Hepatocyte (in vitro differentiated cells): ENCODE results near the gene CPTP. TPM values are rescaled to one million over a fixed set of nuclear protein-coding genes. Genes with fewer than 3 reads are reported as not detected.
A peak's percentile ranks its signal among the peaks of the same experiment; 100 is the strongest.

Experiments used
- DNase-seq: peaks from one replicate; pipeline ENCODE4 v3.0.0-alpha.2; 2016; ENCODE audit warnings: low spot score
- H2AFZ ChIP-seq: fragments of 200-600 bp; sonication (generic); 2 replicates; pipeline ENCODE4 v1.6.0; 2016; ENCODE audit warnings: antibody characterized with exemption, mild to moderate bottlenecking
- H3K27ac ChIP-seq: fragments of 200-600 bp; sonication (generic); 2 replicates; pipeline ENCODE4 v1.5.1; 2016; ENCODE audit warnings: mild to moderate bottlenecking
- H3K27me3 ChIP-seq: fragments of 200-600 bp; sonication (generic); 2 replicates; pipeline ENCODE4 v1.6.1; 2016
- H3K36me3 ChIP-seq: fragments of 200-600 bp; sonication (generic); replicated peaks from 2 replicates; pipeline ENCODE4 v1.5.1; 2016; ENCODE audit warnings: low read depth; ENCODE audit not compliant: insufficient read depth
- H3K4me1 ChIP-seq: fragments of 200-600 bp; sonication (generic); 2 replicates; pipeline ENCODE4 v1.5.1; 2016; ENCODE audit warnings: mild to moderate bottlenecking, moderate library complexity; ENCODE audit not compliant: insufficient read depth
- H3K4me2 ChIP-seq: fragments of 200-600 bp; sonication (generic); 2 replicates; pipeline ENCODE4 v1.6.0; 2016
- H3K4me3 ChIP-seq: fragments of 200-600 bp; sonication (generic); 2 replicates; pipeline ENCODE4 v1.5.1; 2016; ENCODE audit warnings: mild to moderate bottlenecking
- H3K79me2 ChIP-seq: fragments of 200-600 bp; sonication (generic); 2 replicates; pipeline ENCODE4 v1.6.0; 2017; ENCODE audit warnings: mild to moderate bottlenecking
- H3K9me2 ChIP-seq: fragments of 200-600 bp; sonication (generic); replicated peaks from 2 replicates; pipeline ENCODE4 v1.6.0; 2017; ENCODE audit warnings: mild to moderate bottlenecking; ENCODE audit not compliant: insufficient read depth
- H3K9me3 ChIP-seq: fragments of 200-600 bp; sonication (generic); 2 replicates; pipeline ENCODE4 v1.5.1; 2016; ENCODE audit warnings: low read depth, mild to moderate bottlenecking
- H4K20me1 ChIP-seq: fragments of 200-600 bp; sonication (generic); 2 replicates; pipeline ENCODE4 v1.6.0; 2016; ENCODE audit warnings: mild to moderate bottlenecking; ENCODE audit not compliant: insufficient read depth, poor library complexity, severe bottlenecking
- EZH2 ChIP-seq: fragments of 200-600 bp; sonication (generic); IDR thresholded peaks from 2 replicates; pipeline ENCODE4 v1.6.1; 2016; ENCODE audit warnings: antibody characterized with exemption, mild to moderate bottlenecking, borderline replicate concordance
- EZH2phosphoT487 ChIP-seq: fragments of 200-600 bp; sonication (generic); IDR thresholded peaks from one replicate; pipeline ENCODE4 v1.6.1; 2018; ENCODE audit warnings: antibody characterized with exemption, mild to moderate bottlenecking, low read depth, moderate library complexity; ENCODE audit not compliant: unreplicated experiment, severe bottlenecking
- WGBS: methylation state at CpG from one replicate; pipeline ENCODE4 v1.1.6; 2016; ENCODE audit warnings: low lambda C conversion rate; ENCODE audit errors: missing lambda C conversion rate; 5-methylcytosine and 5-hydroxymethylcytosine counted together
- polyA plus RNA-seq: library from polyadenylated mRNA; unstranded; fragments of >200 nt; fragmentation: Nextera tagmentation; extraction: Ambion mirVana; gene quantifications from 2 replicates; pipeline ENCODE4 v1.2.1, GENCODE V29; 2016
- total RNA-seq: library from RNA; depleted of rRNA; stranded (reverse); fragments of >200 nt; gene quantifications from 2 replicates; pipeline ENCODE4 v1.2.3, GENCODE V29; 2014
- TF ChIP-seq, protein P1 (sequence below): fragments of 200-600 bp; sonication (generic); IDR thresholded peaks from 2 replicates; pipeline ENCODE4 v1.5.1; 2016; ENCODE audit warnings: antibody characterized with exemption, mild to moderate bottlenecking; ENCODE audit not compliant: poor library complexity

CPTP gene
- total and polyA plus RNA-seq, 2 experiments from 2014 or later: 12.8 to 45.6 TPM

DNA sequence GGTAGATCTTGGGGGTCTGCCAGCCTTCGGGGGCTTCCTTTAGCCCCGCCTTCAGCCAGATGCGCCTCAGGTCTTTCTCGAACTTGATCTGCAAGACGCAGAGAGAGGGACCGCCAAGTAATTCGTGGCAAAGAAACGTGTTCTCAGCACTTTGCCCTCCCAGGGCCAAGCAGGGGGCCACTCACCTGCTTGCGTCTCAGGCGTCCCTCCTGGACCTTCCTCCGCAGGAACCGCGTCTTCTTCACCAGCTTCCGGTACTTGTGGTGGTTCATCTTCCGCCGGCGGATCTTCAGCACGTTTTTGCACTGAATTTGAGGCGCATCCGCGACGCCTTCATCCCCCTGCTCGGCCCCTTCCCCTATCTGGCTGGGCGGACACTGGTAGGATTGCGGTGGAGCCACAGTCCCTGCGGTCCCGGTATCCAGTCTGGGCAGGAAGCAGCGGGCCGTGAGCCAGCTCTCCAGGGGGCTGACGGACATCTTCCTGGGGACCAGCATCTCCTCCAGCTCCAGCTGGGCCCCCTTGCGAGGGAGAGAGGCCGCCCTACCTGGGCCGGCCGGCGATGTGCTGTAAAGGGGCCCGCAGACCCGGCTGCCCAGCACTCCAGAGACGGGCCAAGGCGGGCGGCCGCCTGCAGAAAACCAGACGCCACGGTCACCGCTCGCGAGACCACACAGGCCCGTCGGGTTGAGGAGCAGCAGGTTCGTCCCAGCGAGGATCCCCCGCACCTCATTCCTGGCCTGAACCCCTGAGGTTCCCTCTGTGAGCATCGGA is 49.4 kb downstream of the CPTP start:
- H3K9me3 ChIP-seq: no peaks in the 10 kb centered on the region
- WGBS: 63% methylated on average over 51 of the region's 52 CpGs
- H4K20me1 ChIP-seq: no peaks in the 10 kb centered on the region
- no peak overlapping the region for H3K27ac ChIP-seq
- H3K27me3 ChIP-seq: no peaks in the 10 kb centered on the region
- H3K79me2 ChIP-seq: peaks cover 27% of the 10 kb centered on the region
- no peaks in the 10 kb centered on the region for H3K36me3 ChIP-seq
- H2AFZ ChIP-seq: no peak overlapping the region
- H3K4me1 ChIP-seq: peaks cover 9% of the 10 kb centered on the region
- no peak for DNase-seq
- TF ChIP-seq EZH2phosphoT487 (no peak), EZH2 (no peak)
- TF ChIP-seq, protein P1, sequence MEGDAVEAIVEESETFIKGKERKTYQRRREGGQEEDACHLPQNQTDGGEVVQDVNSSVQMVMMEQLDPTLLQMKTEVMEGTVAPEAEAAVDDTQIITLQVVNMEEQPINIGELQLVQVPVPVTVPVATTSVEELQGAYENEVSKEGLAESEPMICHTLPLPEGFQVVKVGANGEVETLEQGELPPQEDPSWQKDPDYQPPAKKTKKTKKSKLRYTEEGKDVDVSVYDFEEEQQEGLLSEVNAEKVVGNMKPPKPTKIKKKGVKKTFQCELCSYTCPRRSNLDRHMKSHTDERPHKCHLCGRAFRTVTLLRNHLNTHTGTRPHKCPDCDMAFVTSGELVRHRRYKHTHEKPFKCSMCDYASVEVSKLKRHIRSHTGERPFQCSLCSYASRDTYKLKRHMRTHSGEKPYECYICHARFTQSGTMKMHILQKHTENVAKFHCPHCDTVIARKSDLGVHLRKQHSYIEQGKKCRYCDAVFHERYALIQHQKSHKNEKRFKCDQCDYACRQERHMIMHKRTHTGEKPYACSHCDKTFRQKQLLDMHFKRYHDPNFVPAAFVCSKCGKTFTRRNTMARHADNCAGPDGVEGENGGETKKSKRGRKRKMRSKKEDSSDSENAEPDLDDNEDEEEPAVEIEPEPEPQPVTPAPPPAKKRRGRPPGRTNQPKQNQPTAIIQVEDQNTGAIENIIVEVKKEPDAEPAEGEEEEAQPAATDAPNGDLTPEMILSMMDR: no peak
- H3K4me2 ChIP-seq: peak overlapping the region; percentile 97
- H3K4me3 ChIP-seq: peak overlapping the region; percentile 52
- H3K9me2 ChIP-seq: no peaks in the 10 kb centered on the region

DNA sequence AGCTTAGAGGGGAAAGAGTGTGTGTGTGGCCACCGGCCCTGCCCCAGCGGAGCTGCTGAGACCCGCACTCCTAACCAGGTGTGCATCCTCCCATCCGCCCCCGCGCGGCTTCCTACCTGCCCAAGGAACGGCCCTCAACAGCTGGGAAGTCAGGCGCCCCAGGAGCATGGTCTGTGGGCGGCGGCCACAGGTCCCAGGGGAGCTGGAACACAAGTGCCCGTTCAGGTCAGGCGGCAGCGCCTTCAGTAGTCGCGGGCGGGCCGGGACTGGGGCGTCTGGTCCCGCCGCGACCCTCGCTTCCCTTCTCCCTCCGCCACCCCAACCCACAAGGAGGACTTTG is 50.0 kb downstream of the CPTP start:
- H4K20me1 ChIP-seq: no peaks in the 10 kb centered on the region
- peak overlapping the region; percentile 97 for H3K4me2 ChIP-seq
- H3K36me3 ChIP-seq: no peaks in the 10 kb centered on the region
- peaks cover 27% of the 10 kb centered on the region for H3K79me2 ChIP-seq
- no peaks in the 10 kb centered on the region for H3K9me2 ChIP-seq
- peak overlapping the region; percentile 13 for H2AFZ ChIP-seq
- 3% methylated on average over 10 of the region's 24 CpGs for WGBS
- peaks cover 9% of the 10 kb centered on the region for H3K4me1 ChIP-seq
- H3K4me3 ChIP-seq: peak overlapping the region; percentile 52
- no peaks in the 10 kb centered on the region for H3K27me3 ChIP-seq
- H3K27ac ChIP-seq: peak overlapping the region; percentile 85
- no peak for DNase-seq
- TF ChIP-seq, protein P1: no peak
- TF ChIP-seq EZH2: no peak
- no peak for TF ChIP-seq EZH2phosphoT487
- H3K9me3 ChIP-seq: no peaks in the 10 kb centered on the region

DNA sequence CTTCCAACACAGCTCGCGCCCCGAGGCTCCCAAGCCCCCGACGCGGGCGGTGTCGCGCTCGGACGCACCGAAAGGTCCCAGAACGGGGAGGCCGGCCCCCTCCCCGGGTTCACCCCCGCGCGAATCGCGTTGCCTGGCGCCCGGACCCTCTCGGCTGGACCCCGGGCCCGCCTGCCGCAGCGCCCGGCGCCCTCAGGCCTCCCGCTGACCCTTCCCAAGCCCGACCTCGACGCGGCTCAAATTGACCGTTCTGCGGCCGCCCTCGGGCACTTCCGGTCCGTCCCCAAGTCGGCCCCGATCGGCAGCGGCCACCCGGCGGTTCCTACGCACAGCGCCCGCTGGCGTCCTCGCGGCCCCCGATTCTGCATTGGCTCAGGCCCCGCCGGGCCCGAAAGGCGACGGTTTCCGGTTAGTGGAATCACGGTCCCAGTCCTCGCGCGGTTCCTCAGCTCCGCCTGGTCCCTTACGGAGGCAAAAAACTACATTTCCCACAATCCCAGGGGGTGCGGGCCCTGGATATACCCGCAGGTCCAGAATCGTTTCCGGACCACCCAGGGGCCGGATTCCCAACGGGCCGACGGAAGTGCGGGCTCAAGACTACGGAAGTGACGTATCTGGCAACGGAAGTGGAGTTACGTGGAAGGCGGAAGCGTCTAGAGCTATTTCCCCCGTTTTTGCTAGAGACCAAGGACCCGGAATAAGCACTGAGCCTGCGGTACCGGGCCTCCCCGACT is 50.5 kb downstream of the CPTP start, which contains the start of gene AURKAIP1:
Gene AURKAIP1 (minus strand): TSS at position 279 of the 734 bp plus-strand sequence. CDS start 451 bp downstream, outside the sequence.
- peaks cover 9% of the 10 kb centered on the region for H3K4me1 ChIP-seq
- H4K20me1 ChIP-seq: no peaks in the 10 kb centered on the region
- H2AFZ ChIP-seq: peak within 1 kb of the TSS; percentile 32
- peaks cover 27% of the 10 kb centered on the region for H3K79me2 ChIP-seq
- H3K27me3 ChIP-seq: no peaks in the 10 kb centered on the region
- no peaks in the 10 kb centered on the region for H3K9me2 ChIP-seq
- DNase-seq: peak; percentile 99
- peak within 1 kb of the TSS; percentile 97 for H3K4me2 ChIP-seq
- peak within 1 kb of the TSS; percentile 52 for H3K4me3 ChIP-seq
- peak within 1 kb of the TSS; percentile 96 for H3K27ac ChIP-seq
- 1% methylated on average over 59 of the region's 85 CpGs for WGBS
- no peaks in the 10 kb centered on the region for H3K36me3 ChIP-seq
- TF ChIP-seq EZH2phosphoT487: no peak
- TF ChIP-seq, protein P1: no peak
- no peak for TF ChIP-seq EZH2
- no peaks in the 10 kb centered on the region for H3K9me3 ChIP-seq
